SK-N-SH (cell line): Measurements from ENCODE around the gene PTPA.

Experiments
- CTCF ChIP-seq: fragments of 200-600 bp; sonication (generic); IDR thresholded peaks from 2 replicates; pipeline ENCODE4 v1.6.1; 2017; ENCODE audit warnings: antibody characterized with exemption, mild to moderate bottlenecking, moderate library complexity
- ELF1 ChIP-seq: IDR thresholded peaks from 2 replicates; pipeline ENCODE4 v1.4.0; 2012
- EZH2phosphoT487 ChIP-seq: fragments of 200-600 bp; sonication (generic); IDR thresholded peaks from 2 replicates; pipeline ENCODE4 v1.6.1; 2017; ENCODE audit warnings: low read depth, mixed run types, mild to moderate bottlenecking, antibody characterized with exemption, moderate library complexity, borderline replicate concordance
- JUND ChIP-seq: IDR thresholded peaks from 2 replicates; pipeline ENCODE4 v1.4.0; 2012
- PBX3 ChIP-seq: IDR thresholded peaks from 2 replicates; pipeline ENCODE4; 2012
- POLR2AphosphoS5 ChIP-seq: IDR thresholded peaks from 2 replicates; pipeline ENCODE4 v1.6.1; 2012; ENCODE audit warnings: low read depth, low read length
- RAD21 ChIP-seq: IDR thresholded peaks from 2 replicates; pipeline ENCODE4 v1.6.1; 2012; ENCODE audit warnings: mild to moderate bottlenecking, low read length
- SIN3A ChIP-seq: IDR thresholded peaks from 2 replicates; pipeline ENCODE4 v1.6.1; 2012; ENCODE audit warnings: low read depth, mild to moderate bottlenecking, low read length, moderate library complexity, borderline replicate concordance
- SMC3 ChIP-seq: IDR thresholded peaks from 2 replicates; pipeline ENCODE4 v1.6.1; 2012; ENCODE audit warnings: low read depth, low read length, improper control_type of control experiment

- no peak for TF ChIP-seq CTCF
- TF ChIP-seq SMC3, result no peak
- TF ChIP-seq PBX3, result no peak
- no peak for TF ChIP-seq RAD21
- no peak for TF ChIP-seq SIN3A
- TF ChIP-seq POLR2AphosphoS5, result no peak
- TF ChIP-seq EZH2phosphoT487, result no peak
- no peak for TF ChIP-seq JUND
- no peak for TF ChIP-seq ELF1
Measured at GRCh38 chr9:129064499-129064908, 46.7 kb upstream of the PTPA start.
